ENCODE data around the gene ENOPH1. TPM values are rescaled to one million over a fixed set of nuclear protein-coding genes. Genes with fewer than 3 reads are reported as not detected.

The ENOPH1 gene
- total RNA-seq, 4 donors from 2014 or later, result 11.5 to 23.1 (median 19.8) TPM

- no peak for TF ChIP-seq CTCF (IDR thresholded peaks at IDR 0.05; ENCODE audit: low read depth)
Observed at GRCh38 chr4:82508011-82508410, 77.6 kb downstream of the ENOPH1 start.

GRCh38 chr4:82508806-82509428 lies 78.5 kb downstream of the ENOPH1 start:
- TF ChIP-seq CTCF (IDR thresholded peaks at IDR 0.05; ENCODE audit: low read depth), result no peak

- no peak for TF ChIP-seq CTCF (IDR thresholded peaks at IDR 0.05; ENCODE audit: low read depth)
Observed at GRCh38 chr4:82510216-82510615, 79.8 kb downstream of the ENOPH1 start.

Small RNA genes within 50 kb of the gene (small RNA-seq; reads per million reads assigned to genes)
- gene RF00150, result not detected

Other genes starting within 250 kb of the ENOPH1 start
- gene HNRNPD, start 56.6 kb upstream of the ENOPH1 start, total RNA-seq, result 100 to 1,000 TPM in 2 of 4 donors, 10 to 100 TPM in 2; 92.3 to 125 (median 103) TPM
- 100 to 1,000 TPM; 135 to 180 (median 155) TPM for gene HNRNPDL, start 128 bp upstream of the ENOPH1 start, total RNA-seq
- 10 to 100 TPM; 24.6 to 39.9 (median 34.8) TPM for gene TMEM150C, start 131.4 kb downstream of the ENOPH1 start, total RNA-seq

All from subcutaneous adipose tissue (tissue), 4 donors.